Endothelial cell (in vitro differentiated cells): ENCODE results near the gene CNTROB. TPM values are rescaled to one million over a fixed set of nuclear protein-coding genes. Genes with fewer than 3 reads are reported as not detected.

Source experiments
- DNase-seq: peaks from one replicate; pipeline ENCODE4 v3.0.0; 2021; ENCODE audit warnings: low spot score
- H3K27ac Mint-ChIP-seq: one replicate; pipeline ENCODE4 v1.8.0; 2021; ENCODE audit warnings: mixed read lengths, inconsistent platforms; ENCODE audit not compliant: unreplicated experiment
- H3K27me3 Mint-ChIP-seq: one replicate; pipeline ENCODE4 v1.8.0; 2021; ENCODE audit warnings: mild to moderate bottlenecking, moderate library complexity, mixed read lengths, inconsistent platforms; ENCODE audit not compliant: unreplicated experiment
- H3K36me3 Mint-ChIP-seq: one replicate; pipeline ENCODE4 v1.8.0; 2021; ENCODE audit warnings: mild to moderate bottlenecking, low read depth, mixed read lengths, inconsistent platforms; ENCODE audit not compliant: unreplicated experiment
- H3K4me1 Mint-ChIP-seq: one replicate; pipeline ENCODE4 v1.8.0; 2021; ENCODE audit warnings: mild to moderate bottlenecking, mixed read lengths, inconsistent platforms; ENCODE audit not compliant: unreplicated experiment
- H3K4me3 Mint-ChIP-seq: one replicate; pipeline ENCODE4 v1.8.0; 2021; ENCODE audit warnings: mild to moderate bottlenecking, mixed read lengths, inconsistent platforms; ENCODE audit not compliant: unreplicated experiment
- H3K9me3 Mint-ChIP-seq: one replicate; pipeline ENCODE4 v1.8.0; 2021; ENCODE audit warnings: mixed read lengths, inconsistent platforms; ENCODE audit not compliant: unreplicated experiment
- total RNA-seq: library from RNA; stranded (reverse); fragmentation: NEBNext Ultra II Directional; extraction: Animal tissue kit (Norgen Biotek cat#: 25700); gene quantifications from one replicate; pipeline ENCODE4 v1.2.1, GENCODE V29; 2021; ENCODE audit not compliant: unreplicated experiment
- TF ChIP-seq, protein P1 (sequence below): fragments of 200-600 bp; sonication (generic); IDR thresholded peaks from one replicate; pipeline ENCODE4 v1.5.0; 2021; ENCODE audit warnings: antibody characterized with exemption; ENCODE audit not compliant: unreplicated experiment

Gene CNTROB
- total RNA-seq, 1 donor from 2014 or later: 32.6 TPM

DNA sequence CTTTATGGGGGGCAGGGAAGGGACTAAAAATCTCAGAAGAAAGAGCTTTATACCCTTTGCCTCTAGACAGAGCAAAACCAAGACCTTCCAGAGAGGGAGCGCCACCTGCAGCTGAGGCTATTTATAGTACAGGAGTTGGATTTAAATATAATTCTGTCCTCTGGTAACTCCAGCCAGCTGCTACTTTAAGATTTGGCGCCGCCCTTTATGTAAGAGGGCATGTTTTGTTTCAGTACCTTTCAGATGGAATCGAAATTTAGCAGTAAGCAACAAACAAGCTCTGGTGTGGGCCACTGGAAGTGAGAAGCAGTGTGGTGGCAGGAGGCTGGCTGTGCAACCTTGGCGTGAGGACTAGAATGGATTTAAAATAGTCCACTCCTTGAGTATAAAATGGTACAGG lies 65.2 kb downstream of the CNTROB start:
- DNase-seq: peak; percentile 45
- no peaks in the 10 kb centered on the region for H3K4me1 Mint-ChIP-seq
- H3K36me3 Mint-ChIP-seq: no peaks in the 10 kb centered on the region
- H3K27ac Mint-ChIP-seq: no peak overlapping the region
- no peak overlapping the region for H3K4me3 Mint-ChIP-seq
- TF ChIP-seq, protein P1, sequence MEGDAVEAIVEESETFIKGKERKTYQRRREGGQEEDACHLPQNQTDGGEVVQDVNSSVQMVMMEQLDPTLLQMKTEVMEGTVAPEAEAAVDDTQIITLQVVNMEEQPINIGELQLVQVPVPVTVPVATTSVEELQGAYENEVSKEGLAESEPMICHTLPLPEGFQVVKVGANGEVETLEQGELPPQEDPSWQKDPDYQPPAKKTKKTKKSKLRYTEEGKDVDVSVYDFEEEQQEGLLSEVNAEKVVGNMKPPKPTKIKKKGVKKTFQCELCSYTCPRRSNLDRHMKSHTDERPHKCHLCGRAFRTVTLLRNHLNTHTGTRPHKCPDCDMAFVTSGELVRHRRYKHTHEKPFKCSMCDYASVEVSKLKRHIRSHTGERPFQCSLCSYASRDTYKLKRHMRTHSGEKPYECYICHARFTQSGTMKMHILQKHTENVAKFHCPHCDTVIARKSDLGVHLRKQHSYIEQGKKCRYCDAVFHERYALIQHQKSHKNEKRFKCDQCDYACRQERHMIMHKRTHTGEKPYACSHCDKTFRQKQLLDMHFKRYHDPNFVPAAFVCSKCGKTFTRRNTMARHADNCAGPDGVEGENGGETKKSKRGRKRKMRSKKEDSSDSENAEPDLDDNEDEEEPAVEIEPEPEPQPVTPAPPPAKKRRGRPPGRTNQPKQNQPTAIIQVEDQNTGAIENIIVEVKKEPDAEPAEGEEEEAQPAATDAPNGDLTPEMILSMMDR: no peak
- peaks cover 3% of the 10 kb centered on the region for H3K27me3 Mint-ChIP-seq
- H3K9me3 Mint-ChIP-seq: no peaks in the 10 kb centered on the region

Other genes with a start within 250 kb of the CNTROB start
- 95.5 TPM for gene TP53, start 244.7 kb upstream of the CNTROB start, total RNA-seq
- gene WRAP53, start 243.7 kb upstream of the CNTROB start, total RNA-seq: 21.3 TPM
- 61.9 TPM for gene EFNB3, start 227.0 kb upstream of the CNTROB start, total RNA-seq
- gene DNAH2, start 214.5 kb upstream of the CNTROB start, total RNA-seq: 0.72 TPM
- gene KDM6B, start 98.0 kb upstream of the CNTROB start, total RNA-seq: 47.4 TPM
- 13.6 TPM for gene TMEM88, start 77.1 kb upstream of the CNTROB start, total RNA-seq
- 97.9 TPM for gene NAA38, start 74.6 kb upstream of the CNTROB start, total RNA-seq
- gene CYB5D1, start 74.2 kb upstream of the CNTROB start, total RNA-seq: 6.4 TPM
- gene CHD3, start 43.4 kb upstream of the CNTROB start, total RNA-seq: 133 TPM
- gene RNF227, start 15.9 kb upstream of the CNTROB start, total RNA-seq: 0.77 TPM
- 1.6 TPM for gene KCNAB3, start 2.4 kb upstream of the CNTROB start, total RNA-seq
- 171 TPM for gene TRAPPC1, start 260 bp upstream of the CNTROB start, total RNA-seq
- not detected for gene GUCY2D, start 70.4 kb downstream of the CNTROB start, total RNA-seq
- 0.13 TPM for gene ALOX15B, start 106.9 kb downstream of the CNTROB start, total RNA-seq
- gene ALOX12B, start 155.5 kb downstream of the CNTROB start, total RNA-seq: 1.7 TPM
- not detected for gene ALOXE3, start 186.3 kb downstream of the CNTROB start, total RNA-seq
- 3.3 TPM for gene HES7, start 191.9 kb downstream of the CNTROB start, total RNA-seq
- 30.0 TPM for gene PER1, start 220.2 kb downstream of the CNTROB start, total RNA-seq
- 19.8 TPM for gene VAMP2, start 230.7 kb downstream of the CNTROB start, total RNA-seq
- gene TMEM107, start 244.2 kb downstream of the CNTROB start, total RNA-seq: 14.6 TPM